HL-60 (cell line): ENCODE data around the gene GINS2.

Experiments used
- DNase-seq, 2 experiments: peaks; one replicate each; pipeline ENCODE4 v3.0.0-alpha.2; 2010 to 2020; ENCODE audit warnings: low read depth in 1 of 2, low spot score in 1 of 2
- H3K27ac ChIP-seq: fragments of 250-450 bp; sonication (Bioruptor Pico); replicated peaks from 2 replicates; pipeline ENCODE4 v1.5.1; 2020; ENCODE audit warnings: mild to moderate bottlenecking, moderate library complexity
- H3K27me3 ChIP-seq: fragments of 250-450 bp; sonication (Bioruptor Pico); 2 replicates; pipeline ENCODE4 v1.5.1; 2021; ENCODE audit warnings: mild to moderate bottlenecking, moderate library complexity; ENCODE audit not compliant: insufficient read depth, poor library complexity, severe bottlenecking
- H3K4me3 ChIP-seq: replicated peaks from 2 replicates; pipeline ENCODE4 v1.5.1; 2011; ENCODE audit warnings: mild to moderate bottlenecking, control low read depth, low read length; ENCODE audit not compliant: insufficient read depth
- CTCF ChIP-seq: IDR thresholded peaks from one replicate; pipeline ENCODE4 v1.5.1; 2011; ENCODE audit warnings: low read length, control low read depth, inconsistent platforms; ENCODE audit not compliant: insufficient read depth
- GABPA ChIP-seq: IDR thresholded peaks from 2 replicates; pipeline ENCODE4 v1.6.1; 2012; ENCODE audit warnings: low read depth
- POLR2AphosphoS5 ChIP-seq: IDR thresholded peaks from 2 replicates; pipeline ENCODE4 v1.6.1; 2012; ENCODE audit warnings: low read depth
- REST ChIP-seq: IDR thresholded peaks from 2 replicates; pipeline ENCODE4 v1.6.1; 2012; ENCODE audit warnings: low read depth; ENCODE audit not compliant: insufficient replicate concordance
- SPI1 ChIP-seq: IDR thresholded peaks from 2 replicates; pipeline ENCODE4 v1.6.1; 2012; ENCODE audit warnings: low read depth, mild to moderate bottlenecking, borderline replicate concordance
- long read RNA-seq: library from polyadenylated mRNA; unstranded; transcript quantifications from one replicate; pipeline ENCODE4 v2.0.0, GENCODE V29; 2020

GINS2 gene
- long read RNA-seq, transcript GINS2-201 (5 exons, 2,673 nt), result major isoform, 105 of 109 reads
- long read RNA-seq, partial matches to known transcripts, result 2 of 109 reads
- long read RNA-seq, other reads (novel, unspliced or antisense), result 2 of 109 reads

GRCh38 chr16:85688586-85689284 is at the start of gene GINS2:
GINS2 (minus strand) TSS chr16:85688954; CDS start chr16:85688898, 56 bp downstream.
- Histone ChIP-seq H3K27ac (peak within 1 kb of the TSS; percentile 77), H3K4me3 (peak within 1 kb of the TSS; percentile 67), H3K27me3 (no peaks in the 10 kb centered on the region)
- TF ChIP-seq CTCF (no peak), POLR2AphosphoS5 (0 out of 2 replicates have a peak, but pooled peaks have one; percentile 18), REST (no peak), GABPA (peak; percentile 22; the same call in 1 of the 2 replicates)
- DNase-seq, result peak; percentile 49 to 82

- no peak for TF ChIP-seq POLR2AphosphoS5
- no peak for DNase-seq
- no peak overlapping the region for H3K27ac ChIP-seq
- no peak overlapping the region for H3K4me3 ChIP-seq
- H3K27me3 ChIP-seq, result no peaks in the 10 kb centered on the region
Observed at GRCh38 chr16:85736921-85737320, 48.2 kb upstream of the GINS2 start.

- H3K27ac ChIP-seq, result no peak overlapping the region
- TF ChIP-seq REST, result no peak
- no peak for TF ChIP-seq SPI1
- no peak for TF ChIP-seq CTCF
- no peak for TF ChIP-seq POLR2AphosphoS5
- TF ChIP-seq GABPA, result no peak
- H3K4me3 ChIP-seq, result no peak overlapping the region
- H3K27me3 ChIP-seq, result no peaks in the 10 kb centered on the region
- no peak for DNase-seq
Observed at GRCh38 chr16:85735946-85736345, 47.2 kb upstream of the GINS2 start.

- no peaks in the 10 kb centered on the region for H3K27me3 ChIP-seq
- H3K27ac ChIP-seq, result peak overlapping the region; percentile 94
- TF ChIP-seq SPI1, result no peak
- peak in 1 of 2 experiments; percentile 30 for DNase-seq
- no peak overlapping the region for H3K4me3 ChIP-seq
Observed at GRCh38 chr16:85735225-85735635, 46.5 kb upstream of the GINS2 start.
